GM18526 (cell line): ENCODE measurements around the gene NACC2.

Source experiments
- POLR2A ChIP-seq: IDR thresholded peaks from 3 replicates; pipeline ENCODE4 v1.6.1; 2011; ENCODE audit not compliant: insufficient read length; ENCODE audit errors: extremely low read depth

The NACC2 gene

DNA sequence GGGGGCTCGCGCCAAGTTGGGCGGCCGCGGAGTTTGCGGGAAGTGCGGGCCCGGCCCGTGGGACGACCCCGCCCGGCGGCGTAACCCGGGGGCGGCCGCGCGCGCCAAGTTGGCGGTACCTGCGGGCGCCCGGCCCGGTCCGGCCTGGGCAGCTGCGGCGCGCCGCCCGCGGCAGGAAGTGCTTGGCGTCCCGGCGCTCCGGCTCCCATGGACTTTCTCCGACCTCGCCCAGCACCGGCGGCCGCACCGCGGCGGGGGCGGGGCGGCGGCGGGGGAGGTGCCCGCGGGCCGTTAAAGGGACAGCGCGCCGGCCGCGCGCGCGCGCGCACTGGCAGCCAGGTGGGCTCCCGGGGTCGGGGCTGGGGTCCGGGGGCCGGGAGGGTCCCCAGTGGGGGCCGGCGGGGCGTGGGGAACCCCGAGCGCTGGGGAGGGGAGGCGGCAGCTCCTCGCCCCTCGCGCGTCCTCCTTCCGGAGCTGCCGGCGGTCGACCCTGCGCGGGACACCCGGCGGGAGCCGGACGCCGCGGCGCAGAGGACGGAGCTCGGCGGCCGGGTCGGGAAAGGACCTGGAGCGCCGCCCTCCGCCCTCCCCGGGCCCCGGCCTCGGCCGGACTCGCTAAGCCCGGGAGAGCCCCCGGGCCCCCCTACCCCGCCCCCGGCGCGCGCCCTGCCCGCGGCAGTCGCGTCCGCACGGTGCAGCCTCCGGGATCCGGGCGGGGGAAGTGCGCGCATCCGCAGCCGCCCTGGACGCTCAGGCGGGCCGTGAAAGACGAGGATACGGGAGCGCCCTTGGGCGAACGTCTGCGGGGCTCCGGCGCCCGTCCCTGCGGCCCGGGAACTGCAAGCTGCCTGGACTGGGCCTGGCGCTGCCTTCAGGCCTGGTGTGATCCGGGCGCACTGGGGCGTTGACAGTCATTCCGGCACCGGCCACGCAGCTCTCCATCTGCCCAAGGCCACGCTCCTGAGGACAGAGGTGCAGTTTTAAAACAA lies at the start of gene NACC2:
NACC2 (minus strand) TSS at position 220 of the 989 bp plus-strand sequence. CDS start 44,768 bp downstream, outside the sequence.
- TF ChIP-seq POLR2A, result no peak

GRCh38 chr9:136144450-136144849 lies 49.4 kb upstream of the NACC2 start:
- TF ChIP-seq POLR2A, result no peak

- TF ChIP-seq POLR2A, result no peak
Measured at GRCh38 chr9:136143215-136144001, 48.3 kb upstream of the NACC2 start.

DNA sequence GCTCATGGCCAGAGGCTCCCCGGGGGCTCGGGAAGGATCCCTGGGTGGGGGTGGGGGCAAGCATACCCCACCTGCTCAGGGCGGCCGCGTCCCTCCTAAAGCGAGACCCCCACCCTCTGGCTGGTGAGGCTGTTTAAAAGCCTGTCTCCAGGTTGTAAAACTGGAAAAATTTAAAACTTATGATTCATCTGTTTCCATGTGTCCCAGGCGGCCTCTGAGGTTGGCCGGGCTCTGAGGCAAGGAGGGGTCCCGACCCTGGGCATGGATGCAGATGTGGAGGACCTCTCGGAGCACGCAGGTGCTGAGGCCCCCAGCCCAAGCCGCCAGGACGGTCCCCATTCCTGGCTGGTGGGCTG lies 47.7 kb upstream of the NACC2 start:
- TF ChIP-seq POLR2A, result no peak

DNA sequence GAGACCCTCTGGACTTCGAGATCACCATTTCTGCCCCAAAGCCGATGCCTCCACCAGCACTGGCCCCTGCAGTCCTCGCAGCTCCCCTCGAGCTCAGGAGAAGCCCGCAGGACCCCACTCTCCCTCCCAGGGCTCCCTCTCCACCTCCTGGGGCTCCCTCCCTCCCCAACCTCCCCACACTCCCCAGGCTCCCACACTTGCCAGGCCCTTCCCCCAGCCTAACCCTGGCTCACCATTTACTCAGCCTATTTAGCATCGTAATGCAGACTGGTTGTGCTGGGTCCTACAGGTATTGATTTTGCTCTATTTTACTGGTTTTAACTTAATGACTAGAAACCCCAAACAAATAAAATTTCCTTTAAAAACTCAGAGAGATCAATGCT lies 47.3 kb upstream of the NACC2 start:
- no peak for TF ChIP-seq POLR2A

DNA sequence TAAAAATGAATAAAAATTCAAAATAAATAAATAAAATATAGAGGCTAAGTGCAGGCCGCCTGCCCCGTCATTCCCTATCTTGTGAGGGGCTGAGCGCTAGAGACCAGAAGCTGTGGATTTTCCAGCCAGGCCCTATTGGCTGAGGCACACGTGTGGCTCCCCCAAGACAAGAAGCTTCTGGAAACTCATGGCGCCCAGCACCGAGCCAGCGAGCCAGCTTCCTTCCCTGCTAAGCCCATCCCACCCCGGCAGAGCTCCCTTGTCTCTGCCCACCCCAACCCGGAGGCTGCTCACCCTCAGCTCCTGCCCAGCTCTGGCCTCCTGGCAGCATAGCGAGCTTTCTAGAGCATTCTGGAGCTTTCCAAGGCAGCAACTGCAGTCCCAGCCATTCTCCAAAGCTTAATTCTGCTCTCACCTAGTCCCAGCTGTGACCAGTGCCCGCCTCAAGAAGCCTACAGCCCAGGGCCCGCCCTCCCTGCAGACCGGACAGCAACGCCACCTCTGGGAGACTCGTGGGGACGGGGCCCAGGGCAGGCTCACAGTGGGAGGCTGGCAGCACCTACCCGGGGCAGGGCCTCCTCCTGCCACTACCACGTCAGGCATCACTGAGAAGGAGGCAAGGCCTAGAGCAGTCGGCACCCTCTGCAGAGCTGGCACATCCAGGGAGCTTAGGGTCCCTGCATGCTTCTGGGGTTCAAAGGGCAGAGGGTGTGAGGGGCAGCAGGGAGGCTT lies 46.8 kb upstream of the NACC2 start:
- no peak for TF ChIP-seq POLR2A

DNA sequence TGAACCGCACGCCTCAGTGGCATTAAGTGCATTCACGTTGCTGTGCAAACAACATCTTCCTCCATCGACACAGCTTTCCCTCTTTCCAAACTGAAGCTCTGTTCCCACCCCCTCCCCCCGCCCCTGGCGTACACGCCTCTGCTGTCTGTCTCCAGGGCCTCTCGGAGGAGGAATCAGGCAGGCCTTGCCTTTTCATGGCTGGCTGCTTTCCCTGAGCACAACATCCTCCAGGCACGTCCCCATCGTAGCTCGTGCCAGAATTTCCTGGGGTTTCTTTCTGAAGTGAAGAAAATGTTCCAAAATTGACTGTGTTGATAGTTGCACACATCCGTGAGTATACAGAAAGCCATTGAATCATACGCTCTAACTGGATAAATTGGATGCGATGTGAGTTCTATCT lies 45.9 kb upstream of the NACC2 start:
- no peak for TF ChIP-seq POLR2A

- no peak for TF ChIP-seq POLR2A
Measured at GRCh38 chr9:136140046-136140445, 45.0 kb upstream of the NACC2 start.

DNA sequence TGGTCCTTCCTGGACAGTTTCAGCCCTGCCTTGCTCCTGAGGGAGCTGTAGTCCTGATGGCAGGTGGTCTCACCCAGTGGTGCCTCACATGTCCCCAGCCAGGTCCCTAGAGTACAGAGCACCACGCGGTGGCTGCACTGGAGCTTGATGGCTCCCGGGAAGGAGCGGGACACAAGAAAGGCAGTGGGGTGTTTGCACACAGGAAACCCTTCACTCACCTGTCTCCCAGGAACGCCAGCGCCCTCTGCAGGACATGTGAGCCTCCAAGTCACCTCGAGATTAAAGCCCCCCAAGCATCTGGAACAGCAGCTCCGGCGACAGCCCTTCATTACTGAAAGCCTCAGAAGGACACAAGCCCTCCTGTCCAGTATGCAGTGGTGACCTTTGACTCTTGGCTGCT lies 43.5 kb upstream of the NACC2 start:
- TF ChIP-seq POLR2A, result no peak

- no peak for TF ChIP-seq POLR2A
Measured at GRCh38 chr9:136137321-136138265, 42.5 kb upstream of the NACC2 start.

DNA sequence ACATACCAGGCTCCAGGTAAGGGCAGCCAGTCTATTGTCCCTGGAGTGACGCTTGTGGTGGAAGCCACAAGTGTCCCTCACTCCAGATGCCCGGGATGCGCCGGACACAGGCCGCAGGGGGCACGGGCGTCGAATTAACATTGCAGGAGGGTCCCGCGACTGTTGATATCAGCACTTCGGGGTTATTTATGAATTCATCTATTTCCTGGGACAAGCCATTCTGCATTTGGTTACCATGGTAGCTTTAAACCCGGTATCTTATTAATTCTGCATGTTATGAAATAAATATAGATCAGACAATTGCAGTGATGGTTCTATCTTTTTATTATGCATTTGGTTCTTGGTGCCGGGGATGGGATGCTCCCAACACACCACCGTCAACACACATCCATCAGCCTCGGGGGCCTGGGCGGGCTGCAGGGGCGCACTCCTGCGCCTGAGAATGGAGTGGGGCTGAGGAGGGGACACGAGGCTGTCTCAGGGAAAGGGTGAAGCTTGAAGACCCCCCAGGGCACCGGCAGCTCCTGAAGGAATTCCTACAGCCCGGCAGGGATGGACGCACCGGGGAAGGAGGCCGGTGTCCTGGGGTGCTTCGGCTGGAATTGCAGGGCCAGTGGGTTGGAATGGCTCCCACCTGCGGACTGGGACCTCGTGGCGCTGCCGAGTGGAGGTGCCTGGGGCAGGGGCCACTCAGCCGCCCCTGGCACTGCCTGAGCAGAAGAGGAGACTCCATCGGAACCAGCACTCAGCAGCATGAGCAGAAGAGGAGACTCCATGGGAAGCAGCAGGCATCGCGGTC lies 41.2 kb upstream of the NACC2 start:
- TF ChIP-seq POLR2A, result no peak

GRCh38 chr9:136135326-136136126 lies 40.4 kb upstream of the NACC2 start:
- TF ChIP-seq POLR2A, result no peak

- TF ChIP-seq POLR2A, result no peak
Measured at GRCh38 chr9:136133959-136134484, 38.9 kb upstream of the NACC2 start.
